Breast epithelium (tissue), 4 donors: Measurements from ENCODE around the gene CTAG1A. TPM values are rescaled to one million over a fixed set of nuclear protein-coding genes. Genes with fewer than 3 reads are reported as not detected.

ENCODE experiments used
- DNase-seq, 2 donors: peaks; one replicate each; pipeline ENCODE4 v3.0.0-alpha.2; 2019; ENCODE audit warnings: low spot score in 2 of 2
- H3K27ac ChIP-seq, 2 donors: fragments of 200-600 bp; sonication (generic) in 1 of 2; one replicate each; pipeline ENCODE4 v1.5.1; 2016 to 2019; ENCODE audit warnings: mild to moderate bottlenecking in 1 of 2
- H3K27me3 ChIP-seq, 2 donors: fragments of 200-600 bp; sonication (generic) in 1 of 2; one replicate each; pipeline versions ENCODE4 v1.5.1 to v1.6.0; 2017 to 2019; ENCODE audit warnings: control low read depth in 1 of 2, mild to moderate bottlenecking in 1 of 2
- H3K36me3 ChIP-seq: fragments of 200-600 bp; one replicate; pipeline ENCODE4 v1.5.1; 2019
- H3K4me1 ChIP-seq, 2 donors: fragments of 200-600 bp; sonication (generic); one replicate each; pipeline ENCODE4 v1.5.1; 2016 to 2019; ENCODE audit warnings: control low read depth in 1 of 2
- H3K4me3 ChIP-seq, 3 donors: fragments of 200-600 bp; sonication (generic); 1 replicate in 2 of 3; 2 replicates in 1 of 3; pipeline ENCODE4 v1.5.1; 2016 to 2019; ENCODE audit warnings: mild to moderate bottlenecking in 3 of 3, moderate library complexity in 2 of 3
- H3K9me3 ChIP-seq, 2 donors: fragments of 200-600 bp; sonication (generic) in 1 of 2; one replicate each; pipeline ENCODE4 v1.5.1; 2016 to 2019; ENCODE audit warnings: control low read depth in 1 of 2
- CTCF ChIP-seq, 3 donors: fragments of 450-650 bp; IDR thresholded peaks; one replicate each; pipeline ENCODE4 v1.5.1; 2016 to 2017; ENCODE audit warnings: antibody characterized with exemption in 3 of 3, mild to moderate bottlenecking in 3 of 3, moderate library complexity in 3 of 3
- POLR2A ChIP-seq: fragments of 450-650 bp; IDR thresholded peaks from one replicate; pipeline ENCODE4 v1.6.1; 2016; ENCODE audit warnings: antibody characterized with exemption, mild to moderate bottlenecking, moderate library complexity
- POLR2AphosphoS5 ChIP-seq, 3 donors: sonication (generic); formaldehyde crosslinking; IDR thresholded peaks; one replicate each; pipeline ENCODE4 v1.6.1; 2017; ENCODE audit warnings: antibody characterized with exemption in 3 of 3
- intact Hi-C: fragments of 100-400 bp; cut with DNase I; formaldehyde crosslinking; loops from one replicate; pipeline ENCODE4 v1.15.1; 2023; ENCODE audit warnings: low total_unique reads
- total RNA-seq, 3 donors: library from RNA; depleted of rRNA; stranded (reverse); fragments of >200 nt; gene quantifications; one replicate each; pipeline ENCODE4 v1.1.0, GENCODE V29; 2016

CTAG1A gene
- total RNA-seq, 3 donors from 2014 or later, result 2.3 TPM; not detected in 2

GRCh38 chrX:154600759-154601374, 15.9 kb downstream of the CTAG1A start:
- intact Hi-C loops, result no loop called here
- peak in 1 of 2 donors; percentile 12 for DNase-seq
- TF ChIP-seq CTCF (IDR thresholded peaks at IDR 0.05) (no peak), POLR2A (no peak), POLR2AphosphoS5 (IDR thresholded peaks at IDR 0.05) (no peak)
- H3K4me1 ChIP-seq, result no peaks in the 10 kb centered on the region
- peaks cover 0 to 29% of the 10 kb centered on the region in 2 donors for H3K27me3 ChIP-seq
- no peak overlapping the region for H3K4me3 ChIP-seq
- H3K36me3 ChIP-seq, result no peaks in the 10 kb centered on the region
- H3K9me3 ChIP-seq, result no peaks in the 10 kb centered on the region
- no peak overlapping the region for H3K27ac ChIP-seq

GRCh38 chrX:154602226-154602625, 17.3 kb downstream of the CTAG1A start:
- TF ChIP-seq CTCF (IDR thresholded peaks at IDR 0.05) (no peak), POLR2AphosphoS5 (IDR thresholded peaks at IDR 0.05) (no peak), POLR2A (no peak)
- DNase-seq, result peak in 1 of 2 donors; percentile 13

GRCh38 chrX:154602766-154603437, 18.0 kb downstream of the CTAG1A start:
- intact Hi-C loops, result no loop called here
- Histone ChIP-seq H3K4me3 (no peak overlapping the region), H3K27me3 (peaks cover 0 to 20% of the 10 kb centered on the region in 2 donors), H3K27ac (no peak overlapping the region), H3K9me3 (no peaks in the 10 kb centered on the region), H3K36me3 (no peaks in the 10 kb centered on the region), H3K4me1 (no peaks in the 10 kb centered on the region)
- DNase-seq, result peak in 1 of 2 donors; percentile 7
- TF ChIP-seq CTCF (IDR thresholded peaks at IDR 0.05) (no peak), POLR2A (no peak), POLR2AphosphoS5 (IDR thresholded peaks at IDR 0.05) (no peak)

More at GRCh38 chrX:154602226-154602625, 17.3 kb downstream of the CTAG1A start:
- intact Hi-C loops, result no loop called here
- Histone ChIP-seq H3K4me1 (no peaks in the 10 kb centered on the region), H3K27me3 (peaks cover 0 to 20% of the 10 kb centered on the region in 2 donors), H3K27ac (no peak overlapping the region), H3K9me3 (no peaks in the 10 kb centered on the region), H3K4me3 (no peak overlapping the region), H3K36me3 (no peaks in the 10 kb centered on the region)

GRCh38 chrX:154603438-154604430, 18.8 kb downstream of the CTAG1A start:
- no peak overlapping the region for H3K4me3 ChIP-seq
- H3K27ac ChIP-seq, result peak overlapping the region in 1 of 2 donors; percentile 3
- H3K9me3 ChIP-seq, result no peaks in the 10 kb centered on the region
- H3K27me3 ChIP-seq, result peaks cover 0 to 20% of the 10 kb centered on the region in 2 donors
- TF ChIP-seq POLR2AphosphoS5 (IDR thresholded peaks at IDR 0.05) (no peak), POLR2A (no peak), CTCF (IDR thresholded peaks at IDR 0.05) (no peak)
- no peaks in the 10 kb centered on the region for H3K4me1 ChIP-seq
- H3K36me3 ChIP-seq, result no peaks in the 10 kb centered on the region
- intact Hi-C loops, result no loop called here
- peak in 1 of 2 donors; percentile 67 for DNase-seq
